ENCODE measurements around the gene TMIE.

Gene TMIE

GRCh38 chr3:46674031-46674845 is 27.0 kb upstream of the TMIE start:
- TF ChIP-seq CTCF (IDR thresholded peaks at IDR 0.05; ENCODE audit: insufficient read depth, low read depth, low read length, missing control alignments), result peak; percentile 26
- no peak overlapping the region for H3K4me3 ChIP-seq (ENCODE audit: low read length)
- DNase-seq (ENCODE audit: low read depth), result no peak

- H3K4me3 ChIP-seq (ENCODE audit: low read length), result no peak overlapping the region
- DNase-seq (ENCODE audit: low read depth), result no peak
- no peak for TF ChIP-seq CTCF (IDR thresholded peaks at IDR 0.05; ENCODE audit: insufficient read depth, low read depth, low read length, missing control alignments)
Observed at GRCh38 chr3:46675426-46675825, 25.8 kb upstream of the TMIE start.

- no peak for DNase-seq (ENCODE audit: low read depth)
- H3K4me3 ChIP-seq (ENCODE audit: low read length), result no peak overlapping the region
- TF ChIP-seq CTCF (IDR thresholded peaks at IDR 0.05; ENCODE audit: insufficient read depth, low read depth, low read length, missing control alignments), result no peak
Observed at GRCh38 chr3:46675843-46676567, 25.2 kb upstream of the TMIE start.

- TF ChIP-seq CTCF (IDR thresholded peaks at IDR 0.05; ENCODE audit: insufficient read depth, low read depth, low read length, missing control alignments), result no peak
- no peak overlapping the region for H3K4me3 ChIP-seq (ENCODE audit: low read length)
- DNase-seq (ENCODE audit: low read depth), result no peak
Observed at GRCh38 chr3:46676601-46677410, 24.4 kb upstream of the TMIE start.

GRCh38 chr3:46677411-46677726 is 23.8 kb upstream of the TMIE start:
- TF ChIP-seq CTCF (IDR thresholded peaks at IDR 0.05; ENCODE audit: insufficient read depth, low read depth, low read length, missing control alignments), result no peak
- no peak for DNase-seq (ENCODE audit: low read depth)
- no peak overlapping the region for H3K4me3 ChIP-seq (ENCODE audit: low read length)

- TF ChIP-seq CTCF (IDR thresholded peaks at IDR 0.05; ENCODE audit: insufficient read depth, low read depth, low read length, missing control alignments), result no peak
Observed at GRCh38 chr3:46678280-46678679, 22.9 kb upstream of the TMIE start.

More at GRCh38 chr3:46678280-46678679, 22.9 kb upstream of the TMIE start:
- no peak overlapping the region for H3K4me3 ChIP-seq (ENCODE audit: low read length)
- no peak for DNase-seq (ENCODE audit: low read depth)

Measured in epithelial cell of esophagus (primary cell).